Heart left ventricle (tissue), 13 donors: ENCODE data around the gene CIAO3.

Experiments
- CTCF ChIP-seq, 12 donors: fragments of 200-600 bp; sonication (generic) in 4 of 12; IDR thresholded peaks; one replicate each; pipeline versions ENCODE4 v1.5.0 to v1.8.0; 2018 to 2022; ENCODE audit warnings: antibody characterized with exemption in 12 of 12, mild to moderate bottlenecking in 5 of 12
- POLR2A ChIP-seq, 2 donors: fragments of 450-650 bp; IDR thresholded peaks; one replicate each; pipeline ENCODE4 v1.6.1; 2017; ENCODE audit warnings: antibody characterized with exemption in 2 of 2, mild to moderate bottlenecking in 2 of 2, moderate library complexity in 2 of 2
- donor health status: ischemic (EF 13 %, LVEDD 7.1; RV severe dilation, severe dysfunction).
- donor health status: DM: no; HTN: yes; CAD: no.
- donor health status: DM: no; HTN: no; CAD: no.
- donor health status: ischemic (EF 25% LVEDD 6.9; RV normal size, moderate dysfunction).
- donor health status: ischemic (EF 25% LVEDD 5.7; RV mildly dilated, moderate dysfunction).
- donor health status: ischemic (EF 35%, LVEDD 5.7; RV mildly dilated, moderate dysfunction).
- donor health status: nonischemic (EF 11% LVEDD 7.7; RV severe dilation, severe dysfunction).
- donor health status: DM: yes; HTN: yes; CAD: no.
- donor health status: PGD.
- donor health status: ischemic (EF 29% LVEDD 5.4; RV normal size, mild dysfunction).
- donor health status: nonischemic (EF 23%, LVEDD 6.1; RV moderate dilation, normal function).

- TF ChIP-seq CTCF (IDR thresholded peaks at IDR 0.05) = no peak
- TF ChIP-seq POLR2A (IDR thresholded peaks at IDR 0.05) = no peak
Measured at GRCh38 chr16:705431-706188, 35.2 kb downstream of the CIAO3 start, which contains the start of gene FBXL16.
